Ammon's horn (tissue), 1 donor: ENCODE results near the gene GAK.

Experiments used
- DNase-seq: peaks from one replicate; pipeline ENCODE4 v3.0.0-alpha.2; 2016; ENCODE audit warnings: low spot score

Gene GAK

GRCh38 chr4:964346-965025 is 32.4 kb upstream of the GAK start:
- no peak for DNase-seq

- no peak for DNase-seq
These were observed 31.4 kb upstream of the GAK start for GRCh38 chr4:963276-964225.

DNA sequence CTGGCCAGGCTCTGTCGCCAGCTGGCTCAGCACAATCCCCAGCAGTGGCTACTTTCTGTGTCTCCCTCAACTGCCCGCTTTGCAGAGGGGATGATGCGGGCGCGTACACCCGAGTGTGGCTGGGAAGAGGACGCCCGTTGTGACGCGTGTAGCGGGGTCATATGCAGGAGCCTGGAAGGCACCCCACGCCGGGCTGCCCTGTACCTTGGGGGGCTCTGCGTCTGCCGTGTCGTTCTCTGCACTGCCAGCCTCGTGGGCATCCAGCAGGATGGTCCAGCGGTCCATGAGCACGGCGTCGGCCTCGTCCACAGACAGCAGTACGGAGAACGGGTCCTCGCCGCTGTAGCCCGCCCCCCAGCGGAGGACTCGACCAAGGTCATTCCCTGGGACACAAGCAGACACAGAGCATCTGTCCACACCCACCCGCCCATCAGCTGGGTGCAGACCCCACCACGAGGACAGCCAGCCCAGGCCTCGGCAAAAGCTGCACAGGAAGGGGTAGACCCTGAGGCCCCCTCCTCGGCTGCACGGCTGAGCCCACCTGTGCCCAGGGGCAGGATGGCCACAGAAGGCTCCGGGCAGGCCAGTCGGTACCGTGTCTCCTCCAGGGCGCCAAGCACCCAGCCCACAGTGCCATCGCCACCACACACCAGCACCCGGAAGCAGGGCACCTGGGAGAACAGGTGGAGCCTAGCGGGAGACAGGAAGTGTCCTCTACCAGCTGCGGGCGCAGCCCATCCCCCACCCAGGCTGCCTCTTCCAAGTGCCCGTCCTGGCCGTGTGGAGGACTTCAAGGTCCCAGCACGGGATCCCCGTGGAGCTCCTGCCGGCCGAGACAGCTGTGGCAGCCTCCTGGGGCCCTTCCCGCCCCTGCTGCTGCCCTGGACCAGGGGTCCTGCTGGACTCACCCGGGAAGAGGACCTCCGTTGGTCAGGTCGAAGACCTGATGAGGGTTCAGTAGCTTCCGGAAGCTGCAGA is 30.4 kb upstream of the GAK start:
- no peak for DNase-seq

DNA sequence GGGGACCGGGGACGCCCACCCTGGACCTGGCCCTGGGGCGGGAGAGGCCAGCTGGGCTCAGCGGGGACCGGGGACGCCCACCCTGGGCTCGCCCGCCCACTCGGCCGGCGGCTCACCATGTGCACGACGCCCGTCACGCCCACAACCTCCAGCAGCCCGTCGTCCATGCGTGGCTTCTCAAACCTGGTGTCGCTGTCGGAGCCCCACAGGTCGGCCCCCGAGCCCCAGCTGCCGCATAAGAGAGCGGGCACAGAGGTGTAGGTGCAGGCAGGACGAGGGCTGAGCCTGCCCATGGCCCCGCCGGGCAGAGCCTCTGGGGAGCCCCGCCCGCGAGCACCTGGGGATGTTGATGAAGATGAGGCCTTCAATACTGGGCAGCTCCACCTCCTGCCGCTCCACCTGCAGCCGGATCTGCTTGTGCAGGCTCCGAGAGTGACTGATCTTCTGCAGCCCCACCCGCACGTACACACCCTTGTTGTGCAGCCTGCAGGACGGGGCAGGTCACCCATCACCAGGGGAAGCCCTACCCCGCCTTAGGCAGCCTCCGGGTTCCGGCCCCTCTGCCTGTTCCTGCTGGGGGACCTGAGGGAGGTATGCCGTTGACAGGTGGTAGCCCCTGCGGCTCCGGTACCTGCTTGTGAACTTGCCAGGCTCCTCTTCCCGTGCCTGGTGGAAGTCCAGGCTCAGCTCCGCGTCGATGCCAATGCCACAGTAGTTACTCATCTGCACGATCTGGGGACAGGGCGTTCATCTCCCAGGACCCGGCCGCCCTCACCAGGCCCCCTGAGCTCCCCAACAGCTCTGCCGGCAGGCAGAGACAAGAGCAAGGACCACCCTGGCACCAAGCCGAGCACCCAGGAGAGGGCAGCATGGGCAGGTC is 29.5 kb upstream of the GAK start:
- no peak for DNase-seq

GRCh38 chr4:960636-961350 is 28.7 kb upstream of the GAK start:
- no peak for DNase-seq

GRCh38 chr4:960140-960635 is 28.1 kb upstream of the GAK start:
- DNase-seq, result no peak

- no peak for DNase-seq
These were observed 27.4 kb upstream of the GAK start for GRCh38 chr4:959338-960139.

DNA sequence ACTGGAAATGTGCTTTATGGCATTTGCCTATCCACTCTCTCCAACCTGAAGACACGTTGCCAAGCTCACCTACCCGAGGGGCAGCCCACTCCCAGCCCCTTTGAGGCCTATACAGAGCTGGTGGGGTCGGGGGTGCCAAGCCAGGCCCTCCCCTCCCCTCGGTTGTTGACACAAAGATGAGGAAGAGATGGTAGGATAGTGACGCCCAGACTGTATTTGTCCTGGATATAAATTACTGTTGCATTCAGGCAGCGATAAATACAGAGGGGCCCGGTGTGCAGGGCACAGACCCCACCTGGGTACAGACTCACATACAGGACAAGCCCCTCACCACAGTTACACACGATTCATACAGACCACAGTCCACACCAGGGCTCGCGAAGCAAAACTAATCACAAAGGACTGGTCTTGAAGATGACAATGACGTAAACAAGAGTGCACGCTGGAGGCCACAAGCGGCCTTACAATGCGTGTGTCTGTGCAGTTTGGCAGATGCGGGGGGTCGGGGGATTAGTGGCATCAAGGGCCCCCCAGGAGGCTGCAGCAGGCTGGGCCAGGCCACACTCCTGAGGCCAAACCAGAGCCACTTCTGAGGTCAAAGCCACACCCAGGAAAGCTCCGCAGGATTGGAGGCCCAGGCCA is 26.7 kb upstream of the GAK start:
- no peak for DNase-seq

- DNase-seq, result no peak
These were observed 26.2 kb upstream of the GAK start for GRCh38 chr4:958314-958665.

- DNase-seq, result peak; percentile 44
These were observed 25.6 kb upstream of the GAK start for GRCh38 chr4:957581-958313.

- no peak for DNase-seq
These were observed 25.1 kb upstream of the GAK start for GRCh38 chr4:957231-957580.

GRCh38 chr4:956531-957230 is 24.6 kb upstream of the GAK start:
- no peak for DNase-seq

- no peak for DNase-seq
These were observed 23.8 kb upstream of the GAK start for GRCh38 chr4:955931-956381.

- no peak for DNase-seq
These were observed 23.2 kb upstream of the GAK start for GRCh38 chr4:955161-955921.

DNA sequence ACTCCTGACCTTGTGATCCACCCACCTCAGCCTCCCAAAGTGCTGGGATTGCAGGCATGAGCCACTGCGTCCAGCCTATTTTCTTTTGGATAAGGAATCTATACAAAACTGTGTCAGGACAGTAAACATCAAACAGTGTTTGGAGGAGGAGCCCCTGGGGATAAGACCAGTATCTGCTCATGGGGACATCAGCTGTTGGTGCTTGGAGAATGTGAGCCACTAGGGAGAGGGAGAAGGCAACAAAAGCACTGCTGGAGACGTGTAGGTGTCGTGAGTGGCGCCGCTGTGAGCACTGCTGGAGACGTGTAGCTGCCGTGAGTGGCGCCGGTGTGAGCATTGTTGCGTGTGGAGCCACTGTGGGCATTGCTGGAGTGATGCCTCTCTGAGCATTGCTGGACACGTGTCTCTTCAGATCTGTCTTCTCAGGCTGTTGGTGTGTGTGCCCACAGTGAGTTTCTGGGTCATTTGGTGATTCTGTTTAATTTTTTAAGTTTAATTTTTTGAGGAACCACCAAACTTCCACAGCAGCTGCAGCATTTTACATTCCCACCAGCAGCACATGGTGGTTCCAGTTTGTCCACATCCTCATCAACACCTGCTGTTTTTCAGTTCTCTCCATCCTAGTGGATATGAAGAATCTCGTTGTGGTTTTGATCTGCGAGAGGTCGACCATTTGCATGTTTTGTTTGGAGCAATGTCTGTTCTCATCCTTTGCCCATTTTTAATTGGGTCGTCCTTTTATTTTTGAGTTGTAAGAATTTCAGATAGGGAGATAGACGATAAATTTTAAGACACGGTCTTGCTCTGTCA is 22.3 kb upstream of the GAK start:
- no peak for DNase-seq

DNA sequence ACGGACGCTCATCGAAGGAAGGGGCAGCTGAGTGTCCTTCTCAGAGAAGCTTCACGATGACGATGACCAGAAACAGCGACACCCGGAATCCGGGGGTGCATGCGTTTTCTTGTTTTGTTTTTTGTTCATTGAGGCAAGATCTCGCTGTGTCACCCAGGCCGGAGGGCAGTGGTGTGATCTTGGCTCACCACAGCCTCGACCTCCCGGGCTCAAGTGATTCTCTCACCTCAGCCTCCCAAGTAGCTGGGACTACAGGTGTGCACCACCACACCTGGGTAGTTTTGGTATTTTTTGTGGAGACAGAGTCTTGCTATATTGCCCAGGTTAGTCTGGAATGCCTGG is 21.4 kb upstream of the GAK start:
- no peak for DNase-seq
